ENCODE data around the gene CSNK2A1.
"Not testable (repeated sequence)": the region's sequence is repeated elsewhere in the genome, so short reads cannot be mapped to it uniquely, and the experiment has no call there.

Gene CSNK2A1

DNA sequence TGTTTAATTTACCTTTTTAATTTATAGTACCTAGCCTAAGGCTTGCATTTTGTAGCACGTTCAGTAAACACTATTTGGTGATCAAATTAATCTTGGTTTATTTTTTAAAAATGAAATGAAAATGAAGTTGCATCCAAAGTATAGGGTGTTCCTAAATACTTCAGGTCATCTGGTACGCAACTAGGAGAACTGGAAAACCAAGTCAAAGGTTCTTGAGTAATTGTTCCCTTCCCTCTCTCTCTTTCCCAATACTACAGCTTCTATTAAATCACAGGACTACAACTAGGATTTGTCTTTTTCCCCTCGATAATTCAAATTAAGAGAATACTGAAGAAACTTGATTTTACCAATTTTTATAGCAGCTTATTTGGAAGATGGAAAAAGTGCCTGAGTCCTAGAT, 27.9 kb downstream of the CSNK2A1 start:
- H3K36me3 ChIP-seq (ENCODE audit: low read length), result peaks cover 12% of the 10 kb centered on the region
- no peak overlapping the region for H3K9ac ChIP-seq (ENCODE audit: low read length)
- H3K4me3 ChIP-seq (ENCODE audit: insufficient read depth, low read length, poor library complexity, severe bottlenecking), result no peak overlapping the region
- no peaks in the 10 kb centered on the region for H3K27me3 ChIP-seq (ENCODE audit: low read length)
- no peaks in the 10 kb centered on the region for H3F3A ChIP-seq (ENCODE audit: insufficient read depth)
- H4K20me1 ChIP-seq (ENCODE audit: low read depth, low read length), result peaks cover 44% of the 10 kb centered on the region
- H3K79me2 ChIP-seq (ENCODE audit: insufficient read depth, low read length), result peaks cover 98% of the 10 kb centered on the region
- H3K4me2 ChIP-seq (ENCODE audit: low read depth, low read length, poor library complexity, severe bottlenecking), result no peak overlapping the region
- no peak for TF ChIP-seq EZH2phosphoT487 (conservative IDR thresholded peaks at IDR 0.05; ENCODE audit: low read length)
- TF ChIP-seq, protein P1, sequence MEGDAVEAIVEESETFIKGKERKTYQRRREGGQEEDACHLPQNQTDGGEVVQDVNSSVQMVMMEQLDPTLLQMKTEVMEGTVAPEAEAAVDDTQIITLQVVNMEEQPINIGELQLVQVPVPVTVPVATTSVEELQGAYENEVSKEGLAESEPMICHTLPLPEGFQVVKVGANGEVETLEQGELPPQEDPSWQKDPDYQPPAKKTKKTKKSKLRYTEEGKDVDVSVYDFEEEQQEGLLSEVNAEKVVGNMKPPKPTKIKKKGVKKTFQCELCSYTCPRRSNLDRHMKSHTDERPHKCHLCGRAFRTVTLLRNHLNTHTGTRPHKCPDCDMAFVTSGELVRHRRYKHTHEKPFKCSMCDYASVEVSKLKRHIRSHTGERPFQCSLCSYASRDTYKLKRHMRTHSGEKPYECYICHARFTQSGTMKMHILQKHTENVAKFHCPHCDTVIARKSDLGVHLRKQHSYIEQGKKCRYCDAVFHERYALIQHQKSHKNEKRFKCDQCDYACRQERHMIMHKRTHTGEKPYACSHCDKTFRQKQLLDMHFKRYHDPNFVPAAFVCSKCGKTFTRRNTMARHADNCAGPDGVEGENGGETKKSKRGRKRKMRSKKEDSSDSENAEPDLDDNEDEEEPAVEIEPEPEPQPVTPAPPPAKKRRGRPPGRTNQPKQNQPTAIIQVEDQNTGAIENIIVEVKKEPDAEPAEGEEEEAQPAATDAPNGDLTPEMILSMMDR (IDR thresholded peaks at IDR 0.05; ENCODE audit: insufficient read depth, low read length, poor library complexity, severe bottlenecking), result no peak
- no peaks in the 10 kb centered on the region for H3K9me3 ChIP-seq (ENCODE audit: insufficient read depth, low read length)
- H3K9me2 ChIP-seq (replicated peaks; ENCODE audit: insufficient read depth, low read length), result no peaks in the 10 kb centered on the region
- H2AFZ ChIP-seq (ENCODE audit: low read depth, low read length, severe bottlenecking), result no peak overlapping the region
- H3K27ac ChIP-seq (ENCODE audit: low read depth, low read length), result no peak overlapping the region

DNA sequence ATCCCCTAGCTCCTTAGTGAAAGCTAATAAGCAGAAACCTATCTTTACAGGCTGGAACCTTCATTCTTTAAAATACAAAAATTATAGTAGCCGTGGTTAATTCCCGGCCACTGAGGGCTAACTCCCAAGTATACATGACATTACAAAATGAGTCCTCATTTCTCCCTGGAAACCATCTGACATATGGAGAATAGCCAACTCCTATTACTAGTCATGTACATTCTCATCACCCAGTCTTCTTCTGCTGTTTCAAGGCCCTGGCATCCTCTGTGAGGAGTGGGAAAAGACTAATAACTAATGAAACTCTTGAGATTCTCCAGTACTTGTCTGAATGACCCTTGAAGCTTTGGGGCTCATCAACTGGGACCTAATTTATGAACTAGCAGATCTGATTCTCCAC, 30.2 kb downstream of the CSNK2A1 start:
- Histone ChIP-seq H4K20me1 (ENCODE audit: low read depth, low read length) (peaks cover 45% of the 10 kb centered on the region), H3F3A (ENCODE audit: insufficient read depth) (no peaks in the 10 kb centered on the region), H2AFZ (ENCODE audit: low read depth, low read length, severe bottlenecking) (no peak overlapping the region), H3K36me3 (ENCODE audit: low read length) (0 out of 2 replicates have a peak, but pooled peaks cover 3% of the 10 kb centered on the region), H3K9ac (ENCODE audit: low read length) (no peak overlapping the region), H3K9me3 (ENCODE audit: insufficient read depth, low read length) (no peaks in the 10 kb centered on the region), H3K79me2 (ENCODE audit: insufficient read depth, low read length) (peaks cover 97% of the 10 kb centered on the region), H3K9me2 (replicated peaks; ENCODE audit: insufficient read depth, low read length) (no peaks in the 10 kb centered on the region), H3K27ac (ENCODE audit: low read depth, low read length) (no peak overlapping the region), H3K4me2 (ENCODE audit: low read depth, low read length, poor library complexity, severe bottlenecking) (no peak overlapping the region), H3K27me3 (ENCODE audit: low read length) (no peaks in the 10 kb centered on the region), H3K4me3 (ENCODE audit: insufficient read depth, low read length, poor library complexity, severe bottlenecking) (no peak overlapping the region)
- TF ChIP-seq, protein P1 (IDR thresholded peaks at IDR 0.05; ENCODE audit: insufficient read depth, low read length, poor library complexity, severe bottlenecking), result no peak
- no peak for TF ChIP-seq EZH2phosphoT487 (conservative IDR thresholded peaks at IDR 0.05; ENCODE audit: low read length)

DNA sequence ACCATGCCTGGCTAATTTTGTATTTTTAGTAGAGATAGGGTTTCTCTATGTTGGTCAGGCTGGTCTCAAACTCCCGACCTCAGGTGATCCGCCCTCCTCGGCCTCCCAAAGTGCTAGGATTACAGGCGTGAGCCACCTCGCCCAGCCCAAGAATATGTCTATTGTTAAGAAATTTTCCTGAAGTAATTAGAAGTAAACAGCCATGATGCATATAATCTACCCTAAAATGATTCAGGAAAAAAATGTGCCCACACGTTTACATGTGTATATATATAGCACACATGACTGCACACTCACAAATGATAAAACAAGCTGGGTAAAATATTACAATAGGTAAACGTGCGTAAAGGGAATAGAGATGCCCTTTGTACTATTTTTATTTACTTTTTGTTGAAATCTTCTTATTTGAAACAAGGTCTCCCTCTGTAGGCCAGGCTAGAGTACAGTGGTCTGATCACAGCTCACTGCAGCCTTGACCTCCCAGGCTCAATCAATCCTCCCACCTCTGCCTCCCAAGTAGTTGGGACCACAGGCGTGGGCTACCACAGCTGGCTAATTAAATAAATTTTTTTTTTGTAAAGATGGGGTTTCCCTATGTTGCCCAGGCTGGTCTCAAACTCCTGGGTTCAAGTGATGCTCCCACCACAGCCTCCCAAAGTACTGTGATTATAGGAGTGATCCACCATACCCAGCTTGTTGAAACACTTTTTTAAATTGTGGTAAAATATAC, 33.1 kb downstream of the CSNK2A1 start:
- H3K9ac ChIP-seq (ENCODE audit: low read length); H3F3A ChIP-seq (ENCODE audit: insufficient read depth); H3K4me3 ChIP-seq (ENCODE audit: insufficient read depth, low read length, poor library complexity, severe bottlenecking); H2AFZ ChIP-seq (ENCODE audit: low read depth, low read length, severe bottlenecking); H3K9me3 ChIP-seq (ENCODE audit: insufficient read depth, low read length); H3K27ac ChIP-seq (ENCODE audit: low read depth, low read length); H3K9me2 ChIP-seq (replicated peaks; ENCODE audit: insufficient read depth, low read length); H3K27me3 ChIP-seq (ENCODE audit: low read length); H3K4me2 ChIP-seq (ENCODE audit: low read depth, low read length, poor library complexity, severe bottlenecking): not testable (repeated sequence)
- Histone ChIP-seq H4K20me1 (ENCODE audit: low read depth, low read length) (peaks cover 26% of the 10 kb centered on the region; the same call in 1 of the 2 replicates), H3K79me2 (ENCODE audit: insufficient read depth, low read length) (peaks cover 89% of the 10 kb centered on the region), H3K36me3 (ENCODE audit: low read length) (peaks cover 16% of the 10 kb centered on the region; the same call in 1 of the 2 replicates)

DNA sequence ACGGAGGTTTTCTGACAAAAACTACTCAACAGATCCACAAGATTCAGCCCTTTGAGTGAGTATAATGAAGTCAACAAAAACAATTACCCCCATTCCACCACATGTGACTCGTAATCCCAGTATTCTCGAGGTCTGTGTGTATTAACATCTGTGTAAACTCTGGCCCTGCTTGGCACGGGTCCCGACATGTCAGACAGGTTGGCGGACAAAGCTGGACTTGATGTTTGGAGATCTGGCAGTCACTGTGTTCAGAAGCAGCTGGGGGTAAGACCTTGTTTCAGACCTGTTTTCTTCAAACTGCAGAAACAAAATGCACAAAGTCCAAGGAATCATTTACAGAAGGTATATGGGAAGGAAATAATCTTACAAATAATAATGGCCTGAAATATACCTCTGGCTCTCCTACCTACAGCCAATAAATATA, 35.2 kb downstream of the CSNK2A1 start:
- H3K9ac ChIP-seq (ENCODE audit: low read length); H3K27me3 ChIP-seq (ENCODE audit: low read length); H3K4me2 ChIP-seq (ENCODE audit: low read depth, low read length, poor library complexity, severe bottlenecking); H3K9me2 ChIP-seq (replicated peaks; ENCODE audit: insufficient read depth, low read length); H3F3A ChIP-seq (ENCODE audit: insufficient read depth); H3K9me3 ChIP-seq (ENCODE audit: insufficient read depth, low read length); H3K4me3 ChIP-seq (ENCODE audit: insufficient read depth, low read length, poor library complexity, severe bottlenecking); H3K27ac ChIP-seq (ENCODE audit: low read depth, low read length); H2AFZ ChIP-seq (ENCODE audit: low read depth, low read length, severe bottlenecking): not testable (repeated sequence)
- Histone ChIP-seq H4K20me1 (ENCODE audit: low read depth, low read length) (peaks cover 15% of the 10 kb centered on the region; the same call in 1 of the 2 replicates), H3K79me2 (ENCODE audit: insufficient read depth, low read length) (peaks cover 68% of the 10 kb centered on the region), H3K36me3 (ENCODE audit: low read length) (peaks cover 28% of the 10 kb centered on the region)

Data from SU-DHL-6 (cell line).